Smooth muscle cell (in vitro differentiated cells): ENCODE measurements around the gene ADAM12. TPM values are rescaled to one million over a fixed set of nuclear protein-coding genes. Genes with fewer than 3 reads are reported as not detected.

Experiments used
- DNase-seq: peaks from one replicate; lab custom pipeline; 2025; ENCODE audit not compliant: unreplicated experiment; lab: John Stamatoyannopoulos, UW
- H2AFZ ChIP-seq: fragments of 200-600 bp; sonication (generic); 2 replicates; pipeline ENCODE4 v1.6.0; 2016; ENCODE audit warnings: antibody characterized with exemption, low read depth, mild to moderate bottlenecking
- H3F3A ChIP-seq: fragments of 200-600 bp; sonication (generic); 2 replicates; pipeline ENCODE4 v1.6.0; 2017; ENCODE audit warnings: antibody characterized with exemption, low read depth
- H3K27ac ChIP-seq: fragments of 200-600 bp; sonication (generic); 2 replicates; pipeline ENCODE4 v1.5.1; 2016; ENCODE audit warnings: low read depth, mild to moderate bottlenecking
- H3K27me3 ChIP-seq: fragments of 200-600 bp; sonication (generic); 2 replicates; pipeline ENCODE4 v1.6.1; 2016; ENCODE audit warnings: low read depth, mild to moderate bottlenecking
- H3K36me3 ChIP-seq: fragments of 200-600 bp; sonication (generic); 2 replicates; pipeline ENCODE4 v1.5.1; 2016; ENCODE audit warnings: low read depth
- H3K4me1 ChIP-seq: fragments of 200-600 bp; sonication (generic); 2 replicates; pipeline ENCODE4 v1.5.1; 2016; ENCODE audit warnings: low read depth
- H3K4me2 ChIP-seq: fragments of 200-600 bp; sonication (generic); 2 replicates; pipeline ENCODE4 v1.6.0; 2016; ENCODE audit warnings: mild to moderate bottlenecking
- H3K4me3 ChIP-seq: fragments of 200-600 bp; sonication (generic); 2 replicates; pipeline ENCODE4 v1.5.1; 2016; ENCODE audit warnings: mild to moderate bottlenecking
- H3K79me2 ChIP-seq: fragments of 200-600 bp; sonication (generic); 2 replicates; pipeline ENCODE4 v1.6.0; 2016; ENCODE audit warnings: low read depth, mild to moderate bottlenecking
- H3K9ac ChIP-seq: fragments of 200-600 bp; sonication (generic); 2 replicates; pipeline ENCODE4 v1.6.0; 2016; ENCODE audit warnings: low read depth
- H3K9me3 ChIP-seq: fragments of 200-600 bp; sonication (generic); replicated peaks from 2 replicates; pipeline ENCODE4 v1.5.1; 2016; ENCODE audit warnings: low read depth
- H4K20me1 ChIP-seq: fragments of 200-600 bp; sonication (generic); 2 replicates; pipeline ENCODE4 v1.6.0; 2016; ENCODE audit warnings: low read depth
- WGBS: methylation state at CpG from one replicate; pipeline ENCODE4 v1.1.7; 2016; ENCODE audit warnings: low lambda C conversion rate; 5-methylcytosine and 5-hydroxymethylcytosine counted together
- polyA plus RNA-seq: library from polyadenylated mRNA; unstranded; fragments of >200 nt; fragmentation: Nextera tagmentation; extraction: Ambion mirVana; gene quantifications from 2 replicates; pipeline ENCODE4 v1.2.1, GENCODE V29; 2016
- total RNA-seq: library from RNA; depleted of rRNA; stranded (reverse); fragments of >200 nt; gene quantifications from 2 replicates; pipeline ENCODE4 v1.2.3, GENCODE V29; 2014
- TF ChIP-seq, protein P1 (sequence below): fragments of 200-600 bp; sonication (generic); IDR thresholded peaks from 2 replicates; pipeline ENCODE4 v1.5.1; 2017; ENCODE audit warnings: borderline replicate concordance, mild to moderate bottlenecking, antibody characterized with exemption; ENCODE audit not compliant: insufficient read depth, poor library complexity, severe bottlenecking

Gene ADAM12
- total and polyA plus RNA-seq, 2 experiments from 2014 or later, result 40.0 to 54.3 TPM

DNA sequence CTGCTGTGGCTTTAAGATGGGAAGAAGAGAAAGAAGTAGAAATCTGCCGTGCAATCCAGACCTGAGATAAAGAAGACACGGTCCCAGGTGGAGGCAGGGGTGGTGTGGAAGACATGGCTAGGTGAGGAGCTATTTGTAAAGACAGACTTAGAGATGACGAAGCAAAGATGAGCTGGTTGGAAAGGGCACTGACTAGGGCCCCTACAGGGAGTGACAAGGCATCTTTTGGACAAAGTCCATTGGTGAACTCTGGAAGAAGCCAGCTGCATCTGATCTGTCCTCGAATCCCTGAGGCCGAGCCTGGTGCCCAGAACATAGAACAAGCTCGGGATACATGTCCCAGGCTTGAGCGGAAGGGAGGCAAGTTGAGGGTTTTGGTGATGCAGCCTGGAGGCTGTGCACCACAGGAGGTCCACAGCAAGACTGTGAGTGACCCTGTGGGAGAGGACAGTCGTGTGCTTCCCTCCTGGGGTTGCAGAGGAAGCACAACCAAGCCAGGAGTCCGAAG lies 191.2 kb downstream of the ADAM12 start:
- TF ChIP-seq, protein P1, sequence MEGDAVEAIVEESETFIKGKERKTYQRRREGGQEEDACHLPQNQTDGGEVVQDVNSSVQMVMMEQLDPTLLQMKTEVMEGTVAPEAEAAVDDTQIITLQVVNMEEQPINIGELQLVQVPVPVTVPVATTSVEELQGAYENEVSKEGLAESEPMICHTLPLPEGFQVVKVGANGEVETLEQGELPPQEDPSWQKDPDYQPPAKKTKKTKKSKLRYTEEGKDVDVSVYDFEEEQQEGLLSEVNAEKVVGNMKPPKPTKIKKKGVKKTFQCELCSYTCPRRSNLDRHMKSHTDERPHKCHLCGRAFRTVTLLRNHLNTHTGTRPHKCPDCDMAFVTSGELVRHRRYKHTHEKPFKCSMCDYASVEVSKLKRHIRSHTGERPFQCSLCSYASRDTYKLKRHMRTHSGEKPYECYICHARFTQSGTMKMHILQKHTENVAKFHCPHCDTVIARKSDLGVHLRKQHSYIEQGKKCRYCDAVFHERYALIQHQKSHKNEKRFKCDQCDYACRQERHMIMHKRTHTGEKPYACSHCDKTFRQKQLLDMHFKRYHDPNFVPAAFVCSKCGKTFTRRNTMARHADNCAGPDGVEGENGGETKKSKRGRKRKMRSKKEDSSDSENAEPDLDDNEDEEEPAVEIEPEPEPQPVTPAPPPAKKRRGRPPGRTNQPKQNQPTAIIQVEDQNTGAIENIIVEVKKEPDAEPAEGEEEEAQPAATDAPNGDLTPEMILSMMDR, result no peak
- no peak overlapping the region for H3K9ac ChIP-seq
- H3K4me1 ChIP-seq, result no peaks in the 10 kb centered on the region
- H3F3A ChIP-seq, result no peaks in the 10 kb centered on the region
- H3K79me2 ChIP-seq, result no peaks in the 10 kb centered on the region
- no peak overlapping the region for H3K27ac ChIP-seq
- H3K4me2 ChIP-seq, result no peak overlapping the region
- no peaks in the 10 kb centered on the region for H3K27me3 ChIP-seq
- no peak overlapping the region for H3K4me3 ChIP-seq
- no peak overlapping the region for H2AFZ ChIP-seq
- DNase-seq, result no peak
- H3K36me3 ChIP-seq, result no peaks in the 10 kb centered on the region
- H4K20me1 ChIP-seq, result no peaks in the 10 kb centered on the region
- WGBS, result 94% methylated on average over 9 of the region's 9 CpGs
- no peaks in the 10 kb centered on the region for H3K9me3 ChIP-seq

DNA sequence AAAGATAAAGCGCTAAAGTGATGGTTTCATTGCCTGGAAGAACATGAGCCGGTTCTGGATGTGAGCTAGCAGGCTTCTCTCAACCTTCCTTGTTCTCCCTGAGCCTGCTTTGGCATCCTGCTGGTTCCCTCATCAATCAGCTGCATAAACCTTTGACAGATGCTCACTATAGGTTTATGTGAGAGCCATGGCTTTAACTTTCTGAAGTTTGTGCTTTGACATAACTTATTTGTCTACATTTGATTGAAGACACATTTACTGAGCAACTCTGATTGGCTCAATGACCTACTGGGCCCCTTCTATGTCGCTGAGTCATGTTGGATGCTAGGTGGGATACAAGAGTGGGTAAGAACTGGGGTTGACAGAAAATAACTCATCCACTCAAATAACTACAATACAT lies 192.0 kb downstream of the ADAM12 start:
- H2AFZ ChIP-seq, result no peak overlapping the region
- no peaks in the 10 kb centered on the region for H3F3A ChIP-seq
- H3K4me1 ChIP-seq, result no peaks in the 10 kb centered on the region
- H3K36me3 ChIP-seq, result no peaks in the 10 kb centered on the region
- no peaks in the 10 kb centered on the region for H3K9me3 ChIP-seq
- H3K27ac ChIP-seq, result no peak overlapping the region
- H3K9ac ChIP-seq, result no peak overlapping the region
- no peaks in the 10 kb centered on the region for H3K79me2 ChIP-seq
- TF ChIP-seq, protein P1, result no peak
- H4K20me1 ChIP-seq, result no peaks in the 10 kb centered on the region
- H3K4me3 ChIP-seq, result no peak overlapping the region
- DNase-seq, result no peak
- H3K4me2 ChIP-seq, result no peak overlapping the region
- no peaks in the 10 kb centered on the region for H3K27me3 ChIP-seq
- 76% methylated on average over 3 of the region's 3 CpGs for WGBS

DNA sequence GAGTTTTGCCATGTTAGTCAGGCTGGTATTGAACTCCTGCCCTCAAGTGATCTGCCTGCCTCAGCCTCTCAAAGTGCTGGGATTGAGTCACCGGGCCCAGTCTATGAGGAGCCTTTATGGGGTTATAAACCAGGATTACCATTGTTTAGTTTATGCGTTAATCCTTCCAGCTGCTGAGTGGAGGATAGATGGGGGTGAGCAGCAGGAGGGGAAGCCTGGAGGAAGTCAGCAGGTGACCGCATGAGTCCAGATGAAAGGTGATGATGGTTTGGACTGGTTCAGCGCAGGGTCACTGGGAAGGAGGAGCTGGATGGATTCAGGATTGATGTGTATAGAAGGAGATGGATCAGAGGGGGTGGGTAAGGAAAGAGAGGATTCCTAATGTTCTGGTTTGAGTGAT lies 197.1 kb downstream of the ADAM12 start:
- H3K4me3 ChIP-seq, result no peak overlapping the region
- no peak for DNase-seq
- no peak overlapping the region for H3K9ac ChIP-seq
- TF ChIP-seq, protein P1, result no peak
- no peaks in the 10 kb centered on the region for H4K20me1 ChIP-seq
- no peak overlapping the region for H3K27ac ChIP-seq
- no peaks in the 10 kb centered on the region for H3K27me3 ChIP-seq
- H3K36me3 ChIP-seq, result no peaks in the 10 kb centered on the region
- no peaks in the 10 kb centered on the region for H3K9me3 ChIP-seq
- peaks cover 10% of the 10 kb centered on the region for H3K79me2 ChIP-seq
- no peak overlapping the region for H2AFZ ChIP-seq
- no peak overlapping the region for H3K4me2 ChIP-seq
- H3K4me1 ChIP-seq, result no peaks in the 10 kb centered on the region
- no peaks in the 10 kb centered on the region for H3F3A ChIP-seq
- 62% methylated on average over 4 of the region's 4 CpGs for WGBS

DNA sequence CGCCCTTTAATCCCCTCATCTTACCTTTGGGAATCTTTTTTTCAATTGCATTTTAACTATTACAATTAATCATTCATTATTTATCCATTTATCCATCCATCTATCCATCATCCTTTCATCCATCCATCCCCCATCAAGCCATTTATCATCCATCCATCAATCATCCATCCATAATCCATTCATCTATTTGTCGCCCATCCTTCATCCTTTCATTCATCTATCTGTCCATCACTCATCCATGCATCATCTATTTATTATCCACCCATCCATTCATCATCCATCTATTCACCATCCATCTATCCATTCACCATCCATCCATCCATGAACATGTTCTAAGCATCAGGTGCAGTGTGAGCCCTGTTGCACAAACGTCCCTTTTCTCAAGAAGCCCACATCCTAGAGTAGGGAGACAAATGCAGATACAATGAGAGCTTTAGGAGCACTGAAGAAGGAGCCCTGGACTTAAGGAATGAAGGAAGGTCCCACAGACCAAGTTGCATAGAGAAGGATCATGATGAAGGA lies 199.5 kb downstream of the ADAM12 start:
- Histone ChIP-seq H4K20me1 (no peaks in the 10 kb centered on the region), H3K9me3 (no peaks in the 10 kb centered on the region), H3K4me3 (no peak overlapping the region), H3K79me2 (peaks cover 10% of the 10 kb centered on the region), H3K36me3 (no peaks in the 10 kb centered on the region), H2AFZ (no peak overlapping the region), H3F3A (no peaks in the 10 kb centered on the region), H3K9ac (no peak overlapping the region), H3K27ac (no peak overlapping the region), H3K4me2 (no peak overlapping the region), H3K4me1 (no peaks in the 10 kb centered on the region), H3K27me3 (no peaks in the 10 kb centered on the region)
- TF ChIP-seq, protein P1, result no peak
- no peak for DNase-seq
- WGBS, result 94% methylated on average over 3 of the region's 3 CpGs
